Right renal pelvis (tissue), 4 donors: Measurements from ENCODE around the gene GNAQ. TPM values are rescaled to one million over a fixed set of nuclear protein-coding genes. Genes with fewer than 3 reads are reported as not detected.
"Not testable (repeated sequence)": the region's sequence is repeated elsewhere in the genome, so short reads cannot be mapped to it uniquely, and the experiment has no call there.

ENCODE experiments used
- DNase-seq, 4 donors: peaks; one replicate each; pipeline ENCODE4 v3.0.0-alpha.2; 2013; ENCODE audit warnings: low read depth in 4 of 4, low spot score in 3 of 4, missing footprints in 1 of 4
- polyA plus RNA-seq, 4 donors: library from polyadenylated mRNA; unstranded; fragments of 120-200 nt; gene quantifications; one replicate each; pipeline ENCODE4 v1.2.1, GENCODE V29; 2013; ENCODE audit not compliant: insufficient read length in 4 of 4

The GNAQ gene
- polyA plus RNA-seq, 4 donors = 52.8 to 75.0 (median 72.2) TPM

DNA sequence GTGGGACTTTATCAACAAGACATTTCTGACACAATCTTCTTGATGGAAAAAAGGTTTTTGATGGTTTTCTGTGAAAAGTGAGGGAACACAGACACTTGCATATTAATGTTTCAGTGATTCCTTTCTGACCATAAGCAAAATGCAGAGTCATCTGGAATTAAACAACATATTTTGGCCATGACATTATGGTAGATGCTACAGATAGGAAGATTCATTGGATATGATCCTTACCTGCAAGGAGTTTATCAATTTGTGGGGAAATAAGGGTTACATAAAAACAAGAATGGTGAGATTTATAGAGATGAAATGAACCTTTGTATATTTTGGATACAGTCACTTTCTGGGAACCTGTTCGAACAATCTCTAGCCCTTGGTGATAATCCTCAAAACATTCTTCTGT lies 228.2 kb downstream of the GNAQ start:
- DNase-seq = no peak

DNA sequence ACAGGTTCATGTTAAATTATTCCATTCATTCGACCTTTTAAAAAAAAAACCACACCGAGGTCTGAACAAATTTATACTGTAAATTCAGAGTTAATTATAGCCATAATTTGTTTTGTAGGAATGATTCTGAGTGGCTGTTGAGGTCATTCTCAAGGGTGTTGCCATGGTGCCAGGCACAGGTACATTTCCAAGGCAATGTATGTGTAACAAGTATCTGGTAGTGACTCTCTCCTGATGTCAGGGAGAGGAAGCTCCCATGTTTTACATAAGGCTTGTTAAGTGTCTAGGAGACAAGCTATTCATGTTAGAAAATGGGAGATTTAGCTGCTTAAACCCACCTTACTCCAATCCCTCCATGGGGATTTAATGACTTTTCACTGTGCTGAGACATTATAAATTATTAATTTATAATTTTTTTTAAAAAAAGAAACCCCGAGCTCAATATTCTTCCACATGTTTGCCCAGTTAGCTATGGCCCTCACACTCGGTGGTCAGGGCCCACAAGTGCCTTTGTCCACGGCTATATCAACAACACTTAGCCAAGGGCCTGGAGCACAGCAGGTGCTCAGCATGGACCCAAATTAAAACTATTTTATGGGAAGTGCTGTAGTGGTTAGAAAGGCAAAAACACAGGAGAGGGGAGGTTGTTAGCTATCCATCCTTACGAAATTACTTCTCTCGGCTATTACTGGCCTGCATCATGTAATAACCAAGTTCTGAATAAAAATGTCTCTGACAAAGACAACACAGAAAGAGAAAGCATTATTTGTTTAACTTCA lies 228.9 kb downstream of the GNAQ start:
- no peak for DNase-seq

DNA sequence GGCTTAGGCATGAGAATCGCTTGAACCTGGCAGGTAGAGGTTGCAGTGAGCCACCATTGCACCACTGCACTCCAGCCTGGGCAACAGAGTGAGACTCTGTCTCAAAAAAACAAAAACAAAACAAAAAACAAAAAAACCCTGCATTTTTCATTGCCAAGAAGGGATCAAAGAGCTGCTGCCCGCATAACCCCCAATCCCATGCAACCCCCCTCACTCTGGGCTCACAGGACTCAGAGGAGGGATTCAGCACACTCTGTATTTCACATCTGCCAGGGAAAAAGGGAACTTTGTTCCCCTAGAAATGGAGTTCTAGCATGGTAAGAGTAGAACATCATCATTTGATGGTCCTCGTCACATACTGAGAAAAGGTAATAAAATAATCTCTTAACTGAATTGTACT lies 229.5 kb downstream of the GNAQ start:
- no peak for DNase-seq

DNA sequence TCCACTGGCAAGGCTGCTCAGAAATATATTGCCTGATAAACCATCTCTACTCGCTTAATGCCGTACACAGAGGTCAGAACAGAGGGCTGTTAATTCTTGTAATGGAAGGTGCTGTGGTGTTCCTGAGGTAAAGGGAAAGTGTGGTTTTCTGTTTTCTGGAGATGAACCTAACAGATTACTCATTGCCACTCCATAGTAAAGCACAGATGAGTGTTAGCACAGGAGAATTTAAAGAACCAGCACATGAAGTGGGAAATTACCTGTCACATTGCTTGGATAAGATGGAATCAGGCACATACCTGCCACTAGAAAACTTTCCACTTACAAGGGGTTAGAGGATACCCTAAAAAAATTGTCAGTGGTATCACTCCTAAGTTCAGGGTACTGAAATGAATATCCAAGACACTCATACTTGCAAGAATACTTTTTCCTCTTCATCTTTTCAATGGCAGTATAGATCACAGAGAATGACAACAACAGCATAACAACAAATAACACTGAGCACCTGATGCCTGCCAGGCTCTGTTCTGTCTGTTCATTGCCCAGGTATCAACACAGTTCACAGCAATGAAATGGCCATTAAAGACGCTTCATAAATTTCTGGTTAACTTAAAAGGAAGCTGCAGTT lies 230.6 kb downstream of the GNAQ start:
- DNase-seq = no peak

DNA sequence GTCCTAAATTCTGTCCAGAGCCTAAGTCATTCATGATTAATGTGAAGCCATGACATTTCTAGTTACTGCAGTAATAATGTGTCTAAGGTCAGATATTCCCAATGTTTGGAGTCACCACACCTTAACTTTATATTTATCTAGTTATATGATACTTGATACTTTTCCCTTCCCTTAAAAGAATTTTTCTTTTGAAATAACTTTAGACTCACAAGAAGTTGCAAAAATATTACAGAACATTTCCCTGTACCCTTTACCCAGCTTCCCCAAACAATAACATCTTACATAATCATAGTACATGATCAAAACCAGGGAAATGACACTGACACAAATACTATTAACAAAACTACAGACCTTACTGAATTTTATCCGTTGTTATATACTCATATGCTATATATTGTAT lies 233.5 kb downstream of the GNAQ start:
- no peak for DNase-seq

DNA sequence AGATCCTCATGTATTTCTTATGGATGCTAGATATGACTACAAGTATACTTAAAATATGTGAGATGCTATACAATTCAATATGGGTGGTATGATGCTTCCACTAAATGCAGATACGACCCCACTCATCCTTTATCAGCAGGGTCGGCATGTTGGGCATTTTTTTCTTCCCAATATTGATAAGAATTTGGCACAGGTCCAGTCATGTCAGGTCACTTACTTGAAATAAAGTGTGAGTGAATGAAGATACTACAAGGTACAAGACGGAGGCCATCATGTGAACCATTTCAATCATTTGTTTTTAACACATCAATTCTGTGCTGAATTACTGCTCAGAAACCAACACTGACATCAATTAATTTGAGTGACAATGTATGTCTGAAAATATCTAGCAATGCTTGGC lies 236.6 kb downstream of the GNAQ start:
- no peak for DNase-seq

DNA sequence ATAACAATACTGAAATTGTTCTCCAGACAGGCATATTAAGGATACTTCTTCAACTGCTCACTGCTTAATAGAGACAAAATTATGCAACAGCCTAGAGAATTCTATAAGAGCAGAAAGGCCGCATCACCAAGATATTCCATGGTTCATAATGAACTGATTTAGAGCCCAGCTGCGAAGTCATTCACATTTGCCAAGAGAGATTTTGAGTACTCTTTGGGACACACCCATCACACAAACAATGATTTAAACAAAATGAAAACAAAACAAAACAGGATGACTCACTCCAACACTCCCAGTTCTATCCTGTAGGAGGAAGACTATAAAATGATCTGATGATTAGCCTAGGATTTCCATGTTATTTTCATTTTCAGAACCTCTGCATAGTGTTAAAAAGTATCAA lies 237.8 kb downstream of the GNAQ start:
- no peak for DNase-seq

DNA sequence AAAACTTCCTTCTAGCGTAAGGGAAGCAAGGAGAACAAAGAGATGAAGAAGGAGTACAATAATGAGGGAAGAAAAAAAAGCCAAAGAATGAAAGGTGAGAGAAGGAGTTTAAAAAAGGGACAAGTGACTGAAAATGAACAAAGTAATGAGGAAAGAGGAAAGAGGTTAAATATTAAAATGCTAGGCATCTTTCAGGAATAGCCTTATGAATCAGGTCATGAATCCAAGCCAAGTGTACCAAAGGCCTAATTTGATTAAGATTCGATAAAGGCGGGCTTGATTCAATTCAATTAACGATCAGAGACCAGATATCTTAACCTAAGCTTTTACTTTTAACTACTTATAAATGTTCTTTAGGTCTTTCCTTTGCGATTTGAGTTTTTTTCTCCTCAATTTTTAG lies 241.7 kb downstream of the GNAQ start:
- DNase-seq = no peak

DNA sequence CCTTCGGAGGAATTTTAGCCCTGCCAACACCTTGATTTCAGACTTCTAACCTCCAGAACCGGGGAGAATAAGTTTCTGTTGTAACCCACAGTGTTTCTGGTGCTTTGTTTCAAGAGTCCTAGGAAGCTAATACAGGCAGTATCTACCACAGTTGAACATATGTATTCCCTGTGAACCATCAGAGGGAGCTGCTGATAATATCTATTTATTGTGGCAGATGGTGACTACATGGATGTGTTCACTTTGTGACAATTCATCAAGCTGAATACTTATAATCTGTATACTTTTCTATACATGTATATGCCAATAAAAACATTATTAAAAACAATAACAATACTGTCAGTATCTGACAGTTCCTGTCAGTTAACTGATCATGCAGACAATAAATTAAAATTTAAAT lies 246.3 kb downstream of the GNAQ start:
- no peak for DNase-seq

DNA sequence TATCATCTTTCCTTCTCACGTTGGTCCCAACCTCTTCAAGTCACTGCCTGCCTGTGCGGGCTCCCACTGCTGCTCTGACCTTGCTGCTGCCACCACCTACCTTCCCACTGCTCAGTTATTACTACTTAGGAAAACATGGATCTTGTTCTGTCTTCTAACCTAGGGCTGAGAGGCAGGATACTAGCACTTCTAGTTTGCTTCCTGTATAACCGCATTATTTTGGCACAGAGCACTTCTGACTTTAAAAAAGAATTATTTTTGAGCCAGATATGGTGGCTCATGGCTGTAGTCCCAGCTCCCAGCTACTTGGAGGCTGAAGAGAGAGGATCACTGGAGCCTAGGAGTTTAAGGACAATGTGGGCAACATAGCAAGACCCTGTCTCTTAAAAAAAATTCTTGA lies 248.1 kb downstream of the GNAQ start:
- no peak for DNase-seq

DNA sequence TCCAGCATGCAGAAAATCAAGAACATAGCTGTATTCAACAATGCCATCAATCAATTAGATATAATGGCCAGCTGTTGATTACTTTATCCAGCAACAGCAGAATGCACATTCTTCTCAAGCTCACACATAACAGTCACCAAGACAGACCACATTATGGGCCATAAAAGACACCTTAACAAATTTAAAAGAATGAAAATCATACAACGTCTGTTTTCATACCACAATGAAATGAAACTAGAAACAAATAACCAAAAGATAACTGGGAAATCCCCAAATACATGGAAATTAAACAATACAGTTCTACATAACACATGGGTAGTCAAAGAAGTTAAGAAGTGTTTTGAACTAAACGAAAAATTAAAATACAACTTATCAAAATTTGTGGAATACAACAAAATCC lies 252.6 kb downstream of the GNAQ start:
- DNase-seq = no peak

DNA sequence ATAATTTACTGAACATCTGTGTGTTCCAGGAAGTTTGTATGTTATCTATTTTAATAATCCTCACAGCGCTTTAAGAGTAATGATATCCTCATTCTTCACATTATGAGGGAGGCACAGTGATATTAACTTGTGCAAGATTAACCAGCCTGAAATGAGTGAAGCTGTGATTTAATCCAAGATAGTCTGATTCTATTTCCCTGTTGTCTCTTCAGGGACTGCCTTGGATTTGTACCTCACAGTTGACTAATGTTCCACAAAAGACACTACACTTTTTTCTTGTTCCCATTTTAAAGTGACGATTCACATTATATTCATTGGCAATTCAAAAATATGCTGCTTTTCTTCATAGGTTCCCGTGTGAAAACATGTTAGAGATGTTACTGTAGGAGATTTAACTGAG lies 258.2 kb downstream of the GNAQ start:
- no peak for DNase-seq

DNA sequence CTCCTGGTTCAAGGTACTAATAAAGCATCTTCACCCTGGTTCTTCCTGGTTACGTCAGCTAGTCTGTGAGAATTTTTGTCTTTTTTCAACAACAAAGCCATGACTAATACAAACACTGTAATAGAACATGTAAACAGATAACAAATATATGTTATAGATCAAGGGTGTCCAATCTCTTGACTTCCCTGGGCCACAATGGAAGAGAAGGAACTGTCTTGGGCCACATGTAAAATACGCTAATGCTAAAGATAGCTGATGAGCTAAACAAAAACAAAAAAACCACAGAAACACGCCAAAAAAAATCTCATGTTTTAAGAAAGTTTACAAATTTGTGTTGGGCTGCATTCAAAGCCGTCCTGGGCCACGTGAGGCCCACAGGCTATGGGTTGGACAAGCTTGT lies 259.0 kb downstream of the GNAQ start:
- DNase-seq = no peak

DNA sequence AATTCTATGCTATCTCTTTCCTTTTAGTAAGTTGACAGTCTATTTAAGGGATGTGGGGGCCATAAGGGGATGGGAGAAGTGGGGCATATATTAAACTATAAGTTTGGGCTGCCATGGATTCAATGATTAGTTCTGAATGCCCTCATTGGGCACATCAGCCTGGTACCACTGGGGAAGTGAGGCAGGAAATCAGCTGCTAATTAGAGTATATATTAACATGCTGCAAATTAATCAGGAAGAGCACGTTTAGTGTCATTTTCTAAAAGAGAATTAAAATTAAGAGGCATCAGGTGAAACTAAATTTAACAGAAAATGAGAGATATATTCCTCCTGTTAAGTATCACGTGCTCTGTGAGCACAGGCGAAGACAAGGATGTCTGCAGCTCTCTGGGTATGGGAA lies 260.4 kb downstream of the GNAQ start:
- no peak for DNase-seq

DNA sequence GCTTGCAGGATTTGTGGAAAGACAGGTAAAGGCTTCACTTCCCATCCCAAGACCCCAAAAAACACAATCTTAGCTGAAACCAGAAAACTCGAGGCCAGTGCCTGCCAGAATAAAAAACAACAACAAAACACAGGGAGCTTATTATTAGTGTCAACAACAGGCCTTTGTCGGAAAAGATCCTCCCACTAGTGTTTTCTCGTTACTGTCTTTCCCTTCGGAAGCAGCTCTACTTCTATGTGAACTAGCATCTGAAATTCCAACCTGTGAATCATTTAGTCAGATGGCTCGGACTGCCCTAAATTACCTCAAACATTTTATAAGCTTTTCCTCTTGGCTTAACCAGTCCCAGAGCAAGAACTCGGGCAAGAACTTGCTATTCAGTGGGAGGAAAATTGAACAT lies 261.3 kb downstream of the GNAQ start:
- DNase-seq = no peak

DNA sequence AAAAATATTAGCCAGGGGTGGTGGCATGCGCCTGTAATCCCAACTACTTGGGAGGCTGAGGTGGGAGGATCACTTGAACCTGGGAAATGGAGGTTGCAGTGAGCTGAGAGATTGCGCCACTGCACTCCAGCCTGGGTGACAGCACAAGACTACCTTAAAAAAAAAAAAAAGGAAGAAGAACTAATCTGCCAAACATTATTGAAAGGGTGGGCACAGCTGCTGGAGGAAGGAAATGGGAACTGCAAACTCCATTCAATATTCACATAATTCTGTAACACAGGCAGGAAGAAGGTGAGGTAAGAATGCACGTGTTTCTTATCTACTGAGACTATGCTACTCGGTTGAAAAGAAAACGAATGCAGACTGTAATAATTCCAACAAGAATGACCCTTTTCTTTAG lies 262.4 kb downstream of the GNAQ start:
- DNase-seq = no peak

DNA sequence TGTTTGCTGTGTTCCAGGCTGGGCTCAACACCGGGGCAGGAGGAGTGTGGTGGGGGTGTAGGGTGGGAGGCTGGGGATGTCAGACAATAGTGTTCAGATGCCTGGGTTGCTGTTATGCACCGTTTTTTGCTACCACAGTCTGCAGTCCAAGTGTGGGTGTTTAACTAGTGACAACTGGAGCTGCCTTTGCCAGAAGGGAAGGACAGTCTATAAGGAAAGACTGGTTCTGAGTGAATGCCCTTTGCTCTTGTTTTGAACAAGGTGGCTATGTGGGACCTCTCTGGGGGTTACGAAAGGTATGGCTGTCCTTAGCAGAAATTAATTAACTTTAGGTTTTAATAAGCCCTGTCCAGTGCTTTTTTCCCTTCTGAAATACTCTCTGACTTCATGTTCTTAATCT lies 265.0 kb downstream of the GNAQ start:
- DNase-seq = no peak

DNA sequence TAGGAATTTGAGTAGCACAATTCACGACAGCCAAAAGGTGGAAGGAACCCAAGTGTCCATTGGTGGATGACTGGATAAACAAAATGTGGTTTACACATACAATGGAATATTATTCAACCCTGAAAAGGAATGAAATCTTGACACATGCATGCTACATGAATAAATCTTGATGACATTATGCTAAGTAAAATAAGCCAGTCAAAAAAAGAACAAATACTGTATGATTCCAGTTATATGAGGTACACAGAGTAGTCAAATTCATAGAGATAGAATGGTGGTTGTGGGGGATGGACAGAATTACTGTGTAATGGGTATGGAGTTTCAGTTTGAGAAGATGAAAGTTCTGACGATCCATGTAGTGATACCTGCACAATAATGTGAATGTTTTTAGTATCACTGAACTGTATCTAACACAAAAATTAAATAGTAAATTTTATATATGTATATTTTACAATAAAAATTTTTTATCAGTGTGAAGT lies 265.8 kb downstream of the GNAQ start:
- no peak for DNase-seq

DNA sequence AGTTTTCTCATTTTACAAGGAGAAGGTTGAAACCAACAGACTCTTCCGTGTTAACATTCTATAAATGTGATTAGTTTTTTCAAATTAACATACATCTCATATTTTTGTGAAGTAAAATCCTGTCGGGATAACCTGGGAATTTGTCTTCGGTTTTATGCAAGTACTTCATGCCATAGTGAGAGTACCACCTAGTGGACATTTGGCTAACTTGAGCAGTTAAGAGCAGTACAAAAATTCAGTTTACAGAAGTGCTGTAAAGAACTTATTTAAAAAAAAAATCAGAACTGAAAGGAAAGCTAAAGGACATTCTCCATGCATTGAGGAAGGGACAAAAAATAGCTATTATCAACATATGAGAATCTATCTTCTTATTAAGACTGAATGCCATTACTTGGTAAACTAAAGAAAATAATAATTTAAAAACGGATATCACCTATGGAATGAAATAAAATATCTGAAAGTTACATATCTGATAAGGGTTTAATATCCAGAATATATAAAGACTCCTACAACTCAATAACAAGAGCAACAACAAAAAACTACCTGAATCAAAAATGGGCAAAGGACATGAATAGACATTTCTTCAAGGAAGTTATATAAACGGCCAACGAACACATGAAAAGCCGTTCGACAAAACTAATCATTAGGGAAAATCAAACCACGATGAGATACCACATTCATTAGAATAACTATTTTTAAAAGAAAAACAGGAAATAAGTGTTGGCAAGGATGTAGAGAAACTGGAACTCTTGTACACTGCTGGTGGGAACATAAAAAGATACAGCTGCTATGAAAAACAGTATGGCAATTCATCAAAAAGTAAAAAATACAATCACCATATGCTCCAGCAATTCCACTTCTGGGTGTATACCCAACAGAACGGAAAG lies 266.5 kb downstream of the GNAQ start:
- no peak for DNase-seq

DNA sequence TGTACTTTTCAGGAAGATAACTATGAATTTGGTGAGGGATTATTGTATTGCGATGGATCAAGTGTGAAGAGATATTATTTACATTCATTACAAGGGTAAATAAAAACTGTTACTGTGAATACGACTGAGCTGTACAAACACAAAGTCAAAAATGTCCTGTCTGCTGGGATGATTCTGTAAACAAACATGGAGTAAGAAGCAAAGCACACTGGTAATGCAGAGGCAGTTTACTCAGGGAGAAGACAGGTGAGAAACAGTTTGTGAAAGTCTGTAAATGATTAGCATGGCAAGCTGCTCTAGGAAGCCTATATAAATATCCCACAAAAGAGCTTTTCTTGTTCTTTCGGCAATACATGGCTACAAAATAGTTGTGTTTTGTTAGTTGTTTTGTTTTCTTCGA lies 268.0 kb downstream of the GNAQ start:
- no peak for DNase-seq

DNA sequence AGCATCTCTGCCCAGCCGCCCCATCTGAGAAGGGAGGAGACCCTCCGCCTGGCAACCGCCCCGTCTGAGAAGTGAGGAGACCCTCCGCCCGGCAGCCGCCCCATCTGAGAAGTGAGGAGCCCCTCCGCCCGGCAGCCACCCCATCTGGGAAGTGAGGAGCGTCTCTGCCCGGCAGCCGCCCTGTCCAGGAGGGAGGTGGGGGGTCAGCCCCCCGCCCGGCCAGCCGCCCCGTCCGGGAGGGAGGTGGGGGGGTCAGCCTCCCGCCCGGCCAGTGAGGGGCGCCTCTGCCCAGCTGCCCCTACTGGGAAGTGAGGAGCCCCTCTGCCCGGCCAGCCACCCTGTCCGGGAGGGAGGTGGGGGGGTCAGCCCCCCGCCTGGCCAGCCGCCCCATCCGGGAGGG lies 270.7 kb downstream of the GNAQ start:
- DNase-seq = not testable (repeated sequence)
